ENCODE measurements around the gene HNRNPUL2.

Gene HNRNPUL2

DNA sequence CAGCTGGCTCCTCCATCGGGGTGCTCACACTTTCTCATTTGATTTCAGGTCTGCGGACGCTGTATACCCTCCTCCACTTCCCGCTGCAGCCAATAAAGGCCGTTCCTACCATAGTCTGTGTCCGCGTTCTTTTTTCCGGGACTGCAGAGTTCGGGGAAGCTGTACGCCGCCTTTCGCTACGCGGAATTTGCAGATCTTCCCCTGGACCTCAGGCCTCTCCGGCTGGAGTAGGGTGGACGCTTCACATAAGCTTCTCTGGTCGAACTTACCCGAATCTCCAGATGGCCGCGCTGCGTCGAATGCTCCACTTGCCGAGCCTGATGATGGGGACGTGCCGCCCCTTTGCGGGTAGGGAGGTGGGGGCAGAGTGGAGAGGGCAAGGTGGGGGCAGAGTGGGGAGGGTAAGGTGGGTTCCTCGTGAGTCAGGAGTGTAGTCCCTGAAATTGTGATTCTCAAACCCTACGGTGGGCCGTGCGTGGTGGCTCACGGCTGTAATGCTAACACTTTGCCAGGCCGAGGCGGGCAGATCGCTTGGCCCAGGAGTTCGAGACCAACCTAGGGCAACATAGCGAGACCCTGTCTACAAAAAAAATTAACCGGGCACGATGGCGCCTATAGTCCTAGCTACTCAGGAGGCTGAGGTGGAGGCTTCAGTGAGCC, 61.5 kb downstream of the HNRNPUL2 start:
- DNase-seq = no peak

DNA sequence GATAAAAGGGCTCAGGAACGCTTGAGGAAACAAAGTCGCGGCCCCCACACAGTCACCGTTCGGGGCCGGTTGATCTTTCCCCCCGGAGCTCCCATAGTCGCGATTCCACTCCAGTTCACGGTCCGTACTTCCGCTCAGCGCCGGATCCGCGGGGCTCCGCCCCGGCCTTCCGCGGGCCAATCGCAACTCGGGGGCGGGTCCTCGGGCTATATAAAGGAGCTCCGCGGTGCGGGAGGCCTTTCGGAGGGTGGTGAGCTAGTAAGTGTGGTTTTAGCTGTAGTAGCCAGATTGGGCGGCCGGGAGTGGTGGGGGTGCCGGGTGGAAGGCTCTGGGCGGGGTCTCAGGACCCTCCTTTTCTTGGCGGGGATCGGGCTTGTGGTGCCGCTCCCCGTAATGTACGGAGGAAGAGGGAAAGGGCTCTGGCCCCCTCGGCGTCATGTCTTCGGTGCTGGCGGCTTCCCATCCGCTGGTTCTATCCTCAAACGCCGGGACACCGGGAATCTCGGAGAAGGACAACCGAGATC, 62.1 kb downstream of the HNRNPUL2 start, which contains the start of the genes C11orf98 and CSKMT:
Gene C11orf98, minus strand, starts transcription at position 136 of the 524 bp plus-strand sequence. Its CDS starts 41 bp downstream, at position 95.
Gene CSKMT, plus strand, starts transcription at position 238 of the 524 bp plus-strand sequence. CDS start 568 bp downstream, outside the sequence.
- DNase-seq = peak; percentile 81 to 92

DNA sequence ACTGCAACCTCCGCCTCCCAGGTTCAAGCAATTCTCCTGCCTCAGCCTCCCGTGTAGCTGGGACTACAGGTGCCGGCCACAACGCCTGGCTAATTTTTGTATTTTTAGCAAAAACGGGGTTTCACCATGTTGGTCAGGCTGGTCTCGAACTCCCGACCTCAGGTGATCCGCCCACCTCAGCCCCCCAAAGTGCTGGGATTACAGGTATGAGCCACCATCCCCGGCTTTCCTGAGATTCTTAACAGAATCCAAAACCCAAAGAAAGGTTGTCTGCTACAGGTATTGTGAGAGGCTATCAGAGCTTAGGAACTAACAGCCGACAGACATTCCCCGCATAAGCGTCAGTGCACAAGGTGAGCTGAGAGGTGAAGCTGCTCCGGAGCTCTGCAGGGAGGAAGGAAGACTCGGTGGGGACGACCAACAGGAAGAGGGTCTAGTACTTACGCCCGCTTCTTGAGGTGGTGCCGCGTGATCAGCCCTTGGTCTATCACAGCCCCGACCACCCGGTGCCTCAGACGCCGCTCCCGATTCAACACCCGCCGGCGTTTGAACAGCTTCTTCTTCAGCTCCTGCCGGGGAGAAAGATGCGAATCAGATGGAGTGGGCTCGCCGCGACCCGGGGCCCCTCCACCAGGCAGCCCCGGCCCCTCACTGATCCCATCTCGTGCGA, 62.7 kb downstream of the HNRNPUL2 start:
- DNase-seq = peak; percentile 42 to 55
